ENCODE results near the gene SYNJ2. TPM values are rescaled to one million over a fixed set of nuclear protein-coding genes. Genes with fewer than 3 reads are reported as not detected.

SYNJ2 gene
- total RNA-seq, 1 experiment from 2014 or later, result 70.0 TPM

Other genes starting within 250 kb of the SYNJ2 start
- 46.0 TPM for gene SNX9, start 158.6 kb upstream of the SYNJ2 start, total RNA-seq (2021; ENCODE audit: unreplicated experiment)
- gene SERAC1, start 186.4 kb downstream of the SYNJ2 start, total RNA-seq (2021; ENCODE audit: unreplicated experiment), result 8.2 TPM
- 54.4 TPM for gene GTF2H5, start 186.5 kb downstream of the SYNJ2 start, total RNA-seq (2021; ENCODE audit: unreplicated experiment)